Measurements from ENCODE around the gene C1R.

C1R gene

DNA sequence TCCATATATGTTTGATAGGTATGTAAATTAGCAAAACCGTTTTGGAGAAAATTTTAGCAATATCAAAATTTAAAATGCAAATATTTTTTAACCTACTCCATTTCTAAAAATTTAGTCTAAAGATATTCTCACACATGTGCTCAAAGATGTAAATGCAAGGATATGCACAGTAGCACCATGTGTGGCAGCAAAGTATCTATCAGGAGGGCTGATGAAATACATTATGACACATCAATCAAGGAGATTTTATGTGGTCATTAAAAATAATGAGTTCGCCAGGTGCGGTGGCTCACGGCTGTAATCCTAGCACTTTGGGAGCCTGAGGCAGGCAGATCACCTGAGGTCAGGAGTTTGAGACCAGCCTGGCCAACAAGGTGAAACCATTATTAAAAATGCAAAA, 8.0 kb upstream of the C1R start:
- Histone ChIP-seq H3K4ac (ENCODE audit: low read depth, low read length) (no peak overlapping the region), H3K27me3 (ENCODE audit: insufficient read depth, low read length, poor library complexity) (no peaks in the 10 kb centered on the region)
- no CpG with 5 or more reads among the region's 4 CpGs for WGBS (ENCODE audit: extremely low coverage, insufficient coverage, low lambda C conversion rate)

GRCh38 chr12:7099290-7099996, 7.2 kb upstream of the C1R start:
- DNase-seq, result no peak
- Histone ChIP-seq H3K4ac (ENCODE audit: low read depth, low read length) (no peak overlapping the region), H2BK120ac (ENCODE audit: low read depth, low read length) (no peak overlapping the region), H3K4me1 (ENCODE audit: control insufficient read depth, low read depth, low read length) (no peaks in the 10 kb centered on the region), H2BK5ac (ENCODE audit: low read length) (no peak overlapping the region), H3K56ac (ENCODE audit: low read length) (no peak overlapping the region), H3K27me3 (ENCODE audit: insufficient read depth, low read length, poor library complexity) (no peaks in the 10 kb centered on the region), H3K9ac (ENCODE audit: low read length) (no peak overlapping the region), H3K23ac (ENCODE audit: low read length) (no peak overlapping the region), H4K5ac (ENCODE audit: low read length) (no peak overlapping the region), H3K79me2 (ENCODE audit: control insufficient read depth, insufficient read depth, low read length) (no peaks in the 10 kb centered on the region), H3K27ac (ENCODE audit: low read depth, low read length) (no peak overlapping the region), H3K79me1 (ENCODE audit: low read length) (no peaks in the 10 kb centered on the region), H2AK5ac (ENCODE audit: low read length) (no peak overlapping the region), H2BK15ac (replicated peaks; ENCODE audit: low read depth) (no peak overlapping the region), H4K8ac (ENCODE audit: low read depth, low read length) (no peak overlapping the region), H3K4me2 (ENCODE audit: low read length) (no peak overlapping the region), H3K36me3 (ENCODE audit: control insufficient read depth, insufficient read depth, low read length) (no peaks in the 10 kb centered on the region), H3K18ac (ENCODE audit: low read length) (no peak overlapping the region), H3K4me3 (ENCODE audit: low read length) (no peak overlapping the region)
- no CpG with 5 or more reads among the region's 9 CpGs for WGBS (ENCODE audit: extremely low coverage, insufficient coverage, low lambda C conversion rate)

More for the DNA sequence above, 8.0 kb upstream of the C1R start:
- H3K4me2 ChIP-seq (ENCODE audit: low read length), result no peak overlapping the region
- no peak overlapping the region for H2AK5ac ChIP-seq (ENCODE audit: low read length)
- DNase-seq, result no peak
- no peaks in the 10 kb centered on the region for H3K79me1 ChIP-seq (ENCODE audit: low read length)
- H3K9ac ChIP-seq (ENCODE audit: low read length), result no peak overlapping the region
- H3K23ac ChIP-seq (ENCODE audit: low read length), result no peak overlapping the region
- no peak overlapping the region for H3K4me3 ChIP-seq (ENCODE audit: low read length)
- H4K8ac ChIP-seq (ENCODE audit: low read depth, low read length), result no peak overlapping the region
- no peak overlapping the region for H2BK15ac ChIP-seq (replicated peaks; ENCODE audit: low read depth)
- no peak overlapping the region for H4K5ac ChIP-seq (ENCODE audit: low read length)
- no peaks in the 10 kb centered on the region for H3K36me3 ChIP-seq (ENCODE audit: control insufficient read depth, insufficient read depth, low read length)
- H3K56ac ChIP-seq (ENCODE audit: low read length), result no peak overlapping the region
- H3K27ac ChIP-seq (ENCODE audit: low read depth, low read length), result no peak overlapping the region
- no peak overlapping the region for H3K18ac ChIP-seq (ENCODE audit: low read length)
- no peaks in the 10 kb centered on the region for H3K79me2 ChIP-seq (ENCODE audit: control insufficient read depth, insufficient read depth, low read length)
- no peaks in the 10 kb centered on the region for H3K4me1 ChIP-seq (ENCODE audit: control insufficient read depth, low read depth, low read length)
- no peak overlapping the region for H2BK5ac ChIP-seq (ENCODE audit: low read length)
- H2BK120ac ChIP-seq (ENCODE audit: low read depth, low read length), result no peak overlapping the region

- no peak overlapping the region for H3K4me2 ChIP-seq (ENCODE audit: low read length)
These were observed 4.7 kb upstream of the C1R start for GRCh38 chr12:7096979-7097378.

DNA sequence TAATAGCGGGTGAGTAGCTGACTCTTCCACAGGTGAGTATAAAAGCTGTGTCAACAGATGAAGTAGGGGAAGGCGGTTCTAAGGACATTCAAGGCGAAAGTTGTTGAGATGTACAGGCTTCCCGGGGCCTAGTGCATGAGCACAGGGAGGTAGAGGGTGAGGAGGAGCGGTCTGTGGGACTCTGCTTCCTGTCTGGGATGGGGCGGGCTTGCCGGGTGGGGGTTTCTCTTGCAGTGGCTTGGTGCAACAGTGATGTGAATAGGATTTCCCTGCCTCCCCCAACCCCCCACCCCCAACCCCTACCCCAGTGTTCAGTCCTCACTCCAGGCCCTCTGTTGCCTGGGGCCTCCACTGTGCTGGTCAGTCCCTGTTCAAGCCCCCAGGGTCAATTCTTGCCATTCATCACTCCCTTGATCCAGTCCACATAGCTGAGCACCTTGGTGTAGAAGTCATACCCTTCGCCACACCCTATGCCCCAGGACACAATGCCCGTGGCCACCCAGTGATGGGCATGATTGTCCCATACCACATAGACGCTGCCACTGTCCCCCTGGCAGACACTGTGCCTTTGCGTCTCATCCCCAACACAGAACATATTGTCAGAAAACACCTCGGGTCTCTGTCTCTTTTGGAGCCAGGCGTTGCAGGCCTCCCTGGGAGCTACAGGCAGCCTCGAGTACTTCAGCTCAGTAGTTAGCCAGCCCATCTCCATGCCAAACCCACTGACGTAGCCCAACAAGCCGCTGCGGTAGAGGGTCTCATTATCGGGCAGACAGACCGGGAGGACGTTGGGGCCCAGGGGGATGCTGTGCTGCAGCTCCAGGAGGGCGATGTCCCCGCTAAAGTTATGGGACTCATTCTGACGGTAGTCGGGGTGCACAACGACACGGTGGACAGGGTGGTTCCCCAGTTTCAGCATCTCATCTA, 4.0 kb upstream of the C1R start:
- H3K79me2 ChIP-seq (ENCODE audit: control insufficient read depth, insufficient read depth, low read length), result no peaks in the 10 kb centered on the region
- no peak overlapping the region for H3K4me2 ChIP-seq (ENCODE audit: low read length)
- no CpG with 5 or more reads among the region's 26 CpGs for WGBS (ENCODE audit: extremely low coverage, insufficient coverage, low lambda C conversion rate)
- H3K79me1 ChIP-seq (ENCODE audit: low read length), result no peaks in the 10 kb centered on the region
- H3K18ac ChIP-seq (ENCODE audit: low read length), result no peak overlapping the region
- no peak for DNase-seq
- no peak overlapping the region for H3K56ac ChIP-seq (ENCODE audit: low read length)
- no peak overlapping the region for H3K23ac ChIP-seq (ENCODE audit: low read length)
- H3K4me3 ChIP-seq (ENCODE audit: low read length), result no peak overlapping the region
- H2BK5ac ChIP-seq (ENCODE audit: low read length), result no peak overlapping the region
- no peak overlapping the region for H2BK15ac ChIP-seq (replicated peaks; ENCODE audit: low read depth)
- no peak overlapping the region for H2BK120ac ChIP-seq (ENCODE audit: low read depth, low read length)
- H3K27me3 ChIP-seq (ENCODE audit: insufficient read depth, low read length, poor library complexity), result no peaks in the 10 kb centered on the region
- no peak overlapping the region for H3K27ac ChIP-seq (ENCODE audit: low read depth, low read length)
- no peak overlapping the region for H2AK5ac ChIP-seq (ENCODE audit: low read length)
- no peak overlapping the region for H4K8ac ChIP-seq (ENCODE audit: low read depth, low read length)
- no peak overlapping the region for H3K9ac ChIP-seq (ENCODE audit: low read length)
- H3K4ac ChIP-seq (ENCODE audit: low read depth, low read length), result no peak overlapping the region
- no peaks in the 10 kb centered on the region for H3K4me1 ChIP-seq (ENCODE audit: control insufficient read depth, low read depth, low read length)
- H3K36me3 ChIP-seq (ENCODE audit: control insufficient read depth, insufficient read depth, low read length), result no peaks in the 10 kb centered on the region
- H4K5ac ChIP-seq (ENCODE audit: low read length), result no peak overlapping the region

More at GRCh38 chr12:7096979-7097378, 4.7 kb upstream of the C1R start:
- DNase-seq, result no peak
- H2BK15ac ChIP-seq (replicated peaks; ENCODE audit: low read depth), result no peak overlapping the region
- no peak overlapping the region for H4K5ac ChIP-seq (ENCODE audit: low read length)
- H3K4me1 ChIP-seq (ENCODE audit: control insufficient read depth, low read depth, low read length), result no peaks in the 10 kb centered on the region
- H3K79me1 ChIP-seq (ENCODE audit: low read length), result no peaks in the 10 kb centered on the region
- H3K27ac ChIP-seq (ENCODE audit: low read depth, low read length), result no peak overlapping the region
- H3K4me3 ChIP-seq (ENCODE audit: low read length), result no peak overlapping the region
- WGBS (ENCODE audit: extremely low coverage, insufficient coverage, low lambda C conversion rate), result no CpG with 5 or more reads among the region's 19 CpGs
- H3K18ac ChIP-seq (ENCODE audit: low read length), result no peak overlapping the region
- H2BK120ac ChIP-seq (ENCODE audit: low read depth, low read length), result no peak overlapping the region
- H3K9ac ChIP-seq (ENCODE audit: low read length), result no peak overlapping the region
- no peaks in the 10 kb centered on the region for H3K36me3 ChIP-seq (ENCODE audit: control insufficient read depth, insufficient read depth, low read length)
- H3K56ac ChIP-seq (ENCODE audit: low read length), result no peak overlapping the region
- H4K8ac ChIP-seq (ENCODE audit: low read depth, low read length), result no peak overlapping the region
- no peak overlapping the region for H2AK5ac ChIP-seq (ENCODE audit: low read length)
- H3K23ac ChIP-seq (ENCODE audit: low read length), result no peak overlapping the region
- no peaks in the 10 kb centered on the region for H3K27me3 ChIP-seq (ENCODE audit: insufficient read depth, low read length, poor library complexity)
- no peak overlapping the region for H3K4ac ChIP-seq (ENCODE audit: low read depth, low read length)
- H2BK5ac ChIP-seq (ENCODE audit: low read length), result no peak overlapping the region
- no peaks in the 10 kb centered on the region for H3K79me2 ChIP-seq (ENCODE audit: control insufficient read depth, insufficient read depth, low read length)

GRCh38 chr12:7093892-7094291, 1.6 kb upstream of the C1R start:
- no CpG with 5 or more reads among the region's 10 CpGs for WGBS (ENCODE audit: extremely low coverage, insufficient coverage, low lambda C conversion rate)
- Histone ChIP-seq H3K27me3 (ENCODE audit: insufficient read depth, low read length, poor library complexity) (no peaks in the 10 kb centered on the region), H2BK120ac (ENCODE audit: low read depth, low read length) (no peak overlapping the region), H3K9ac (ENCODE audit: low read length) (no peak overlapping the region), H3K4ac (ENCODE audit: low read depth, low read length) (no peak overlapping the region), H3K4me3 (ENCODE audit: low read length) (no peak overlapping the region), H4K5ac (ENCODE audit: low read length) (no peak overlapping the region), H3K56ac (ENCODE audit: low read length) (no peak overlapping the region), H2AK5ac (ENCODE audit: low read length) (no peak overlapping the region), H2BK15ac (replicated peaks; ENCODE audit: low read depth) (no peak overlapping the region), H3K18ac (ENCODE audit: low read length) (no peak overlapping the region), H3K4me1 (ENCODE audit: control insufficient read depth, low read depth, low read length) (no peaks in the 10 kb centered on the region), H3K27ac (ENCODE audit: low read depth, low read length) (no peak overlapping the region), H4K8ac (ENCODE audit: low read depth, low read length) (no peak overlapping the region), H3K23ac (ENCODE audit: low read length) (no peak overlapping the region), H3K79me2 (ENCODE audit: control insufficient read depth, insufficient read depth, low read length) (no peaks in the 10 kb centered on the region), H3K36me3 (ENCODE audit: control insufficient read depth, insufficient read depth, low read length) (no peaks in the 10 kb centered on the region), H3K4me2 (ENCODE audit: low read length) (no peak overlapping the region), H2BK5ac (ENCODE audit: low read length) (no peak overlapping the region), H3K79me1 (ENCODE audit: low read length) (no peaks in the 10 kb centered on the region)
- no peak for DNase-seq
